ENCODE measurements around the gene MUL1.

The MUL1 gene

GRCh38 chr1:20530306-20530705 is 22.4 kb upstream of the MUL1 start (continued):
- TF ChIP-seq ZNF148 (tag by site-specific recombination; IDR thresholded peaks at IDR 0.05; ENCODE audit: borderline replicate concordance) (no peak), ZNF558 (tag by site-specific recombination; IDR thresholded peaks at IDR 0.05) (no peak), ZNF785 (tag by site-specific recombination; IDR thresholded peaks at IDR 0.05) (no peak), ZNF133 (tag by site-specific recombination; IDR thresholded peaks at IDR 0.05) (no peak)

GRCh38 chr1:20528221-20528620 is 20.3 kb upstream of the MUL1 start:
- no peaks in the 10 kb centered on the region for H3K9me3 ChIP-seq (ENCODE audit: control insufficient read depth, insufficient read depth, low read depth, low read length)
- ChIA-PET CTCF (interaction anchor here (0.6 to 1.0 kb wide), 2 partner anchors 22 to 316 kb away, joined by 3 read pairs; no protein-coding TSS in a partner anchor), POLR2A (no interaction called here)
- H3K4me1 ChIP-seq (ENCODE audit: control insufficient read depth, insufficient read depth, low read length): no peaks in the 10 kb centered on the region
- H3K4me3 ChIP-seq (ENCODE audit: low read depth, low read length): no peak overlapping the region
- no peaks in the 10 kb centered on the region for H3K36me3 ChIP-seq (ENCODE audit: control insufficient read depth in 2 of 2, insufficient read depth in 1 of 2, low read length in 2 of 2)
- no peak for TF ChIP-seq ZNF24 (tag by site-specific recombination; IDR thresholded peaks at IDR 0.05)
- no peak for TF ChIP-seq ZNF132 (tag by site-specific recombination; IDR thresholded peaks at IDR 0.05; ENCODE audit: borderline replicate concordance)
- TF ChIP-seq TRIM28 (IDR thresholded peaks at IDR 0.05; ENCODE audit: borderline replicate concordance, low read length): no peak
- TF ChIP-seq ZFP69B (tag by site-specific recombination; IDR thresholded peaks at IDR 0.05): no peak
- TF ChIP-seq ZNF658 (tag by site-specific recombination; IDR thresholded peaks at IDR 0.05): no peak
- TF ChIP-seq SCRT1 (tag by site-specific recombination; IDR thresholded peaks at IDR 0.05; ENCODE audit: borderline replicate concordance): no peak
- no peak for TF ChIP-seq ZNF26 (tag by site-specific recombination; IDR thresholded peaks at IDR 0.05)
- no peak for TF ChIP-seq ZNF610 (tag by site-specific recombination; IDR thresholded peaks at IDR 0.05; ENCODE audit: borderline replicate concordance)
- no peak for TF ChIP-seq ZNF621 (tag by site-specific recombination; IDR thresholded peaks at IDR 0.05)
- TF ChIP-seq ZNF426 (tag by site-specific recombination; IDR thresholded peaks at IDR 0.05): no peak
- TF ChIP-seq ZNF600 (tag by site-specific recombination; IDR thresholded peaks at IDR 0.05): no peak
- no peak for TF ChIP-seq ZNF292 (tag by site-specific recombination; IDR thresholded peaks at IDR 0.05; ENCODE audit: borderline replicate concordance, low read depth)
- TF ChIP-seq ZNF433 (tag by site-specific recombination; IDR thresholded peaks at IDR 0.05; ENCODE audit: low read depth): no peak
- TF ChIP-seq IKZF3 (tag by site-specific recombination; IDR thresholded peaks at IDR 0.05): no peak
- no peak for TF ChIP-seq ZBTB20 (tag by site-specific recombination; IDR thresholded peaks at IDR 0.05)
- H3K27ac ChIP-seq (ENCODE audit: extremely low read depth, low read depth, low read length): no peak overlapping the region

GRCh38 chr1:20526267-20526666 is 18.3 kb upstream of the MUL1 start:
- Histone ChIP-seq H3K27ac (ENCODE audit: extremely low read depth, low read depth, low read length) (no peak overlapping the region), H3K4me3 (ENCODE audit: low read depth, low read length) (no peak overlapping the region), H3K4me1 (ENCODE audit: control insufficient read depth, insufficient read depth, low read length) (no peaks in the 10 kb centered on the region), H3K9me3 (ENCODE audit: control insufficient read depth, insufficient read depth, low read depth, low read length) (no peaks in the 10 kb centered on the region), H3K36me3 (ENCODE audit: control insufficient read depth in 2 of 2, insufficient read depth in 1 of 2, low read length in 2 of 2) (no peaks in the 10 kb centered on the region)
- ChIA-PET POLR2A (interaction anchor here (0.7 kb wide), 1 partner anchor 26 kb away, joined by 3 read pairs; the partner anchor contains the start of gene FAM43B), CTCF (interaction anchor here (0.6 to 1.5 kb wide), 6 partner anchors 32 to 607 kb away, joined by 3 to 7 read pairs (median 4); partner anchors contain the start of gene PINK1)
- TF ChIP-seq ATF2 (tag by site-specific recombination; IDR thresholded peaks at IDR 0.05; ENCODE audit: low read depth): peak; percentile 70; the same call in 1 of the 2 replicates
- no peak for TF ChIP-seq SP3 (tag by site-specific recombination; IDR thresholded peaks at IDR 0.05)

Measured in HEK293 (cell line).